IPS-20b (cell line): Measurements from ENCODE around the gene OR9A2.
"Not testable (repeated sequence)": the region's sequence is repeated elsewhere in the genome, so short reads cannot be mapped to it uniquely, and the experiment has no call there.

Experiments
- H3K27ac ChIP-seq: one replicate; pipeline ENCODE4 v1.5.1; 2013; ENCODE audit warnings: low read length
- H3K27me3 ChIP-seq: 2 replicates; pipeline ENCODE4 v1.6.1; 2013; ENCODE audit warnings: mild to moderate bottlenecking, low read length, inconsistent platforms; ENCODE audit not compliant: insufficient read depth
- H3K36me3 ChIP-seq: 2 replicates; pipeline ENCODE4 v1.6.1; 2013; ENCODE audit warnings: low read depth, mild to moderate bottlenecking, inconsistent platforms, low read length, moderate library complexity; ENCODE audit not compliant: insufficient read depth
- H3K4me1 ChIP-seq: 2 replicates; pipeline ENCODE4 v1.6.1; 2013; ENCODE audit warnings: mild to moderate bottlenecking, control low read depth, inconsistent platforms, low read length, moderate library complexity; ENCODE audit not compliant: insufficient read depth
- H3K4me3 ChIP-seq: 2 replicates; pipeline ENCODE4 v1.5.1; 2013; ENCODE audit warnings: mild to moderate bottlenecking, low read length, inconsistent platforms
- H3K9ac ChIP-seq: 2 replicates; pipeline ENCODE4 v1.6.1; 2013; ENCODE audit warnings: low read depth, mild to moderate bottlenecking, inconsistent platforms, low read length, moderate library complexity
- H3K9me3 ChIP-seq: 2 replicates; pipeline ENCODE4 v1.6.1; 2013; ENCODE audit warnings: mild to moderate bottlenecking, low read depth, low read length, inconsistent platforms; ENCODE audit not compliant: insufficient read depth

OR9A2 gene

GRCh38 chr7:143002106-143002505 is 24.8 kb downstream of the OR9A2 start:
- no peaks in the 10 kb centered on the region for H3K36me3 ChIP-seq
- no peaks in the 10 kb centered on the region; the same call in 1 of the 2 replicates for H3K9me3 ChIP-seq
- H3K27ac ChIP-seq = no peak overlapping the region
- H3K27me3 ChIP-seq = no peaks in the 10 kb centered on the region
- H3K4me3 ChIP-seq = no peak overlapping the region
- H3K4me1 ChIP-seq = no peaks in the 10 kb centered on the region
- no peak overlapping the region for H3K9ac ChIP-seq

DNA sequence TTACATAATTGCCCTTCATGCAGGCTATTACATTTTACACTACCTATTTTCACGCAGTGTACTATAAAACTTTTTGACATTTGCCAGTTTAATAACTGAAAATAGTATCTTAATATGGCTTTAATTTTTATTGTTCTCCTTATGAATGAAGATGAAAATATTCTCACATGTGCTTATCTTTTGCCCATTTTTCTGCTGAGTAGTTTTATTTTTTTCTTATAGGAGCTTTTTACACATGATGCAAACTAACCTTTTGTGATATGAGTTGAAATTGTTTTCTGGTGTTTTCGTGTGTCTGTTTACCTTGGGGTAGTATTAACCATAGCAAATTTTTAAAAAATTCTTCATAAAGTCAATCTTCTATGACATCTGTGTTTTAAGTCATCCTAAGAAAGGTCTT is 26.3 kb downstream of the OR9A2 start:
- no peaks in the 10 kb centered on the region for H3K36me3 ChIP-seq
- H3K4me3 ChIP-seq = no peak overlapping the region
- no peaks in the 10 kb centered on the region for H3K27me3 ChIP-seq
- no peaks in the 10 kb centered on the region for H3K4me1 ChIP-seq
- no peak overlapping the region for H3K27ac ChIP-seq
- no peak overlapping the region for H3K9ac ChIP-seq
- H3K9me3 ChIP-seq = no peaks in the 10 kb centered on the region; the same call in 1 of the 2 replicates

GRCh38 chr7:142999793-143000192 is 27.1 kb downstream of the OR9A2 start:
- H3K27me3 ChIP-seq = no peaks in the 10 kb centered on the region
- no peak overlapping the region for H3K27ac ChIP-seq

GRCh38 chr7:142998966-142999365 is 28.0 kb downstream of the OR9A2 start:
- no peaks in the 10 kb centered on the region for H3K4me1 ChIP-seq
- H3K4me3 ChIP-seq = no peak overlapping the region
- no peaks in the 10 kb centered on the region for H3K36me3 ChIP-seq
- H3K27me3 ChIP-seq = no peaks in the 10 kb centered on the region
- no peaks in the 10 kb centered on the region; the same call in 1 of the 2 replicates for H3K9me3 ChIP-seq
- no peak overlapping the region for H3K9ac ChIP-seq
- H3K27ac ChIP-seq = no peak overlapping the region

More at GRCh38 chr7:142999793-143000192, 27.1 kb downstream of the OR9A2 start:
- Histone ChIP-seq H3K4me1 (no peaks in the 10 kb centered on the region), H3K4me3 (no peak overlapping the region), H3K36me3 (no peaks in the 10 kb centered on the region), H3K9me3 (no peaks in the 10 kb centered on the region; the same call in 1 of the 2 replicates), H3K9ac (no peak overlapping the region)

DNA sequence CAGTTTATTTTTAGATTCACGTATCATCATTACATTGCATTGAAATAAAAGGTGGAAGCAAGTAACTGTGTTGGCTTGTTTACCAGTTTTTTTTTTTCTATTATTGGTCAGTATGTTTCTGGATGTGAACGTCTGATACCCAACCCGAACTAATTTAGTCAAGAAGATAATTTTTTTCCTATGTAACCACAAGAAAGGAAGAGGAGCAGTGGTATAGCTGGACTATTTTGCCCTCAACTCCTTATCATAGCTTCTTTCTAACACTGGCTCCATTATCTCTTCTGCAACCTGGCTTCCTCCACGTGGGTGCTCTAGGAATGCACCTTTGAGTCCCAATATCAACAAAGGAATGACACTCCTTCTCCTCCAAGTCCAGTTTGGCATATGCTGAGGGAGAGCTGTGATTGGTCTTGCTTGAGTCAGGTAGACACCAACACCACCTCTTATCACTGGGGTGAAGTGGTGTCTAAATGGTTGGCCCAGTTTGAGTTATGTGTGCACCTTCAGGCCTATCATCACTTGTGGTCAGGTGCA is 29.4 kb downstream of the OR9A2 start:
- no peak overlapping the region for H3K9ac ChIP-seq
- no peaks in the 10 kb centered on the region; the same call in 1 of the 2 replicates for H3K9me3 ChIP-seq
- no peaks in the 10 kb centered on the region for H3K4me1 ChIP-seq
- no peak overlapping the region for H3K4me3 ChIP-seq
- no peaks in the 10 kb centered on the region for H3K27me3 ChIP-seq
- H3K36me3 ChIP-seq = no peaks in the 10 kb centered on the region
- no peak overlapping the region for H3K27ac ChIP-seq

GRCh38 chr7:142992427-142992826 is 34.5 kb downstream of the OR9A2 start:
- Histone ChIP-seq H3K9me3 (no peaks in the 10 kb centered on the region), H3K4me3 (no peak overlapping the region), H3K27me3 (no peaks in the 10 kb centered on the region), H3K27ac (no peak overlapping the region), H3K9ac (no peak overlapping the region), H3K36me3 (no peaks in the 10 kb centered on the region), H3K4me1 (no peaks in the 10 kb centered on the region)

- no peak overlapping the region for H3K27ac ChIP-seq
- H3K9ac ChIP-seq = no peak overlapping the region
- H3K27me3 ChIP-seq = no peaks in the 10 kb centered on the region
- H3K4me1 ChIP-seq = no peaks in the 10 kb centered on the region
- H3K9me3 ChIP-seq = no peaks in the 10 kb centered on the region
- no peak overlapping the region for H3K4me3 ChIP-seq
- H3K36me3 ChIP-seq = no peaks in the 10 kb centered on the region
Measured at GRCh38 chr7:142984297-142984696, 42.6 kb downstream of the OR9A2 start.

DNA sequence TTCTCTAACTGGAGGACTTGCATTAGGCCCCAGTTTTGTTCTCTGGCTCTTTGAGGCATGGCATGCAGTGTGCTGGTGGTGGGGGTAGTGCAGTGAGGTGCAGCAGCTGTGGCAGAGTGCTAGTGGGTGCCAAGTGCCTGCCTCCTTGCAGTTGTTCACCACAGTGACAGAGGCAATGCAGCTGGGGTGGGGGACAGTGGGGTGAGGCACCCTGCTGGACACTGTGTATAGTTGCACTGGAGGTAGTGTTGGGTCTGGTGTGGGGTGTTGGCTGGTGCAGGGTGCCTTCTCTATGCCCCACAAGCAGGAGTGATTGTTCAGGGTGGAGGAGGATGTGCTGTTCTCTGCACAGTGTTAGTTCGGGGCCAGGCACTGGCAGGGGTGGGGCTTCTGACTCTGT is 43.1 kb downstream of the OR9A2 start:
- no peak overlapping the region for H3K27ac ChIP-seq
- no peaks in the 10 kb centered on the region for H3K9me3 ChIP-seq
- H3K9ac ChIP-seq = no peak overlapping the region
- H3K4me3 ChIP-seq = no peak overlapping the region
- no peaks in the 10 kb centered on the region for H3K4me1 ChIP-seq
- no peaks in the 10 kb centered on the region for H3K36me3 ChIP-seq
- no peaks in the 10 kb centered on the region for H3K27me3 ChIP-seq

- not testable (repeated sequence) for H3K36me3 ChIP-seq, H3K27ac ChIP-seq, H3K27me3 ChIP-seq, H3K4me3 ChIP-seq, H3K9ac ChIP-seq, H3K4me1 ChIP-seq, H3K9me3 ChIP-seq
Measured at GRCh38 chr7:142978402-142978801, 48.5 kb downstream of the OR9A2 start.
